ENCODE measurements around the gene IL10RB.
"Not testable (repeated sequence)": the region's sequence is repeated elsewhere in the genome, so short reads cannot be mapped to it uniquely, and the experiment has no call there.

The IL10RB gene

GRCh38 chr21:33317786-33318486, 51.8 kb downstream of the IL10RB start:
- no peak for TF ChIP-seq POU2F2 (IDR thresholded peaks at IDR 0.05; ENCODE audit: low read depth, low read length)
- TF ChIP-seq POLR2A (IDR thresholded peaks at IDR 0.05; ENCODE audit: low read depth, low read length), result no peak
- TF ChIP-seq TAF1 (IDR thresholded peaks at IDR 0.05; ENCODE audit: low read depth, low read length), result no peak
- no peak for TF ChIP-seq POLR2AphosphoS5 (IDR thresholded peaks at IDR 0.05; ENCODE audit: low read depth, low read length)
- no peak for TF ChIP-seq SPI1 (IDR thresholded peaks at IDR 0.05; ENCODE audit: low read depth, low read length)
- no peak for TF ChIP-seq PAX5 (IDR thresholded peaks at IDR 0.05; ENCODE audit: insufficient read depth, low read length, severe bottlenecking)
- FAIRE-seq (no peak), DNase-seq (ENCODE audit: insufficient read length, low spot score) (no peak)

GRCh38 chr21:33321005-33321404, 54.8 kb downstream of the IL10RB start:
- not testable (repeated sequence) for FAIRE-seq; DNase-seq (ENCODE audit: insufficient read length, low spot score)

GRCh38 chr21:33323610-33324009, 57.4 kb downstream of the IL10RB start:
- not testable (repeated sequence) for FAIRE-seq; DNase-seq (ENCODE audit: insufficient read length, low spot score)

- peak; percentile 99 for FAIRE-seq
- TF ChIP-seq SPI1 (IDR thresholded peaks at IDR 0.05; ENCODE audit: low read depth, low read length) (peak; percentile 91), POLR2A (IDR thresholded peaks at IDR 0.05; ENCODE audit: low read depth, low read length) (peak; percentile 86), POU2F2 (IDR thresholded peaks at IDR 0.05; ENCODE audit: low read depth, low read length) (peak; percentile 14; the same call in 1 of the 2 replicates), TAF1 (IDR thresholded peaks at IDR 0.05; ENCODE audit: low read depth, low read length) (peak; percentile 64; the same call in 1 of the 2 replicates), POLR2AphosphoS5 (IDR thresholded peaks at IDR 0.05; ENCODE audit: low read depth, low read length) (peak; percentile 45; the same call in 1 of the 2 replicates), PAX5 (IDR thresholded peaks at IDR 0.05; ENCODE audit: insufficient read depth, low read length, severe bottlenecking) (no peak)
- DNase-seq (ENCODE audit: insufficient read length, low spot score), result peak; percentile 83
These were observed 58.4 kb downstream of the IL10RB start, which contains the start of gene IFNAR1 for GRCh38 chr21:33324291-33325221. TSS of gene IFNAR1 (plus strand) at chr21:33324970. CDS start at chr21:33325056, 86 bp downstream.

GRCh38 chr21:33325222-33326067, 59.3 kb downstream of the IL10RB start:
- FAIRE-seq, result no peak
- TF ChIP-seq POLR2A (IDR thresholded peaks at IDR 0.05; ENCODE audit: low read depth, low read length), result no peak
- TF ChIP-seq SPI1 (IDR thresholded peaks at IDR 0.05; ENCODE audit: low read depth, low read length), result peak; percentile 54
- TF ChIP-seq POLR2AphosphoS5 (IDR thresholded peaks at IDR 0.05; ENCODE audit: low read depth, low read length), result no peak
- no peak for TF ChIP-seq POU2F2 (IDR thresholded peaks at IDR 0.05; ENCODE audit: low read depth, low read length)
- TF ChIP-seq PAX5 (IDR thresholded peaks at IDR 0.05; ENCODE audit: insufficient read depth, low read length, severe bottlenecking), result no peak
- peak; percentile 37 for TF ChIP-seq TAF1 (IDR thresholded peaks at IDR 0.05; ENCODE audit: low read depth, low read length)

GRCh38 chr21:33327326-33327725, 61.2 kb downstream of the IL10RB start:
- TF ChIP-seq PAX5 (IDR thresholded peaks at IDR 0.05; ENCODE audit: insufficient read depth, low read length, severe bottlenecking) (no peak), POU2F2 (IDR thresholded peaks at IDR 0.05; ENCODE audit: low read depth, low read length) (no peak)
- no peak for FAIRE-seq
- no peak for DNase-seq (ENCODE audit: insufficient read length, low spot score)

More at GRCh38 chr21:33325222-33326067, 59.3 kb downstream of the IL10RB start:
- DNase-seq (ENCODE audit: insufficient read length, low spot score), result no peak

- TF ChIP-seq POLR2AphosphoS5 (IDR thresholded peaks at IDR 0.05; ENCODE audit: low read depth, low read length) (no peak), SPI1 (IDR thresholded peaks at IDR 0.05; ENCODE audit: low read depth, low read length) (no peak), POLR2A (IDR thresholded peaks at IDR 0.05; ENCODE audit: low read depth, low read length) (no peak)
- no peak for DNase-seq (ENCODE audit: insufficient read length, low spot score)
- FAIRE-seq, result no peak
These were observed 61.7 kb downstream of the IL10RB start for GRCh38 chr21:33327792-33328433.

GRCh38 chr21:33330726-33331125, 64.6 kb downstream of the IL10RB start:
- no peak for TF ChIP-seq TAF1 (IDR thresholded peaks at IDR 0.05; ENCODE audit: low read depth, low read length)
- TF ChIP-seq SPI1 (IDR thresholded peaks at IDR 0.05; ENCODE audit: low read depth, low read length), result no peak
- no peak for TF ChIP-seq POU2F2 (IDR thresholded peaks at IDR 0.05; ENCODE audit: low read depth, low read length)
- TF ChIP-seq POLR2A (IDR thresholded peaks at IDR 0.05; ENCODE audit: low read depth, low read length), result no peak
- no peak for TF ChIP-seq POLR2AphosphoS5 (IDR thresholded peaks at IDR 0.05; ENCODE audit: low read depth, low read length)
- TF ChIP-seq PAX5 (IDR thresholded peaks at IDR 0.05; ENCODE audit: insufficient read depth, low read length, severe bottlenecking), result no peak
- FAIRE-seq, result no peak
- DNase-seq (ENCODE audit: insufficient read length, low spot score), result no peak

- no peak for TF ChIP-seq PAX5 (IDR thresholded peaks at IDR 0.05; ENCODE audit: insufficient read depth, low read length, severe bottlenecking)
- no peak for TF ChIP-seq POLR2AphosphoS5 (IDR thresholded peaks at IDR 0.05; ENCODE audit: low read depth, low read length)
- no peak for TF ChIP-seq POU2F2 (IDR thresholded peaks at IDR 0.05; ENCODE audit: low read depth, low read length)
- no peak for TF ChIP-seq TAF1 (IDR thresholded peaks at IDR 0.05; ENCODE audit: low read depth, low read length)
- TF ChIP-seq POLR2A (IDR thresholded peaks at IDR 0.05; ENCODE audit: low read depth, low read length), result no peak
- DNase-seq (ENCODE audit: insufficient read length, low spot score) (no peak), FAIRE-seq (peak; percentile 96)
These were observed 66.0 kb downstream of the IL10RB start for GRCh38 chr21:33332143-33332542.
